ENCODE data around the gene PEAK1.

Gene PEAK1

GRCh38 chr15:77355321-77355720 is 64.6 kb downstream of the PEAK1 start:
- DNase-seq: no peak

GRCh38 chr15:77354063-77354462 is 65.8 kb downstream of the PEAK1 start:
- no peak for DNase-seq

DNA sequence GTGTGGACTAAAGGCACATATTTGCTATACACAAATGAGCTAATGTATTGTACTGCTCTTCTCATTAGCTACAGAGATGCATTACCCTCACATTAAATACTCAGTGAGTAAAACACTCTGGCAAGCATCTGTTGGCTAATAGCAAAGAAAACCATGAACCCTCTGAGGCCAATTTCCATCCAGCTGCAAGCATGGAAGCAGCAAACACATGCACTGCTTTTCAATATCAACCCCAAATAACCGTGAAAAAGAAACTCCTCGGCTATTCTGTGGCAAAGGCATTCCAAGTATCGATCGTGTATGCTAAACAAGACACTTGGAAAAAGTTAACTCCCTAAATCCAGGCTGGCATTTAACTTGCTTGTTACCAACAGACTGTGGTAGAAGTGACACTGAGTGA is 67.0 kb downstream of the PEAK1 start:
- no peak for DNase-seq

GRCh38 chr15:77350792-77351191 is 69.1 kb downstream of the PEAK1 start:
- DNase-seq: no peak

DNA sequence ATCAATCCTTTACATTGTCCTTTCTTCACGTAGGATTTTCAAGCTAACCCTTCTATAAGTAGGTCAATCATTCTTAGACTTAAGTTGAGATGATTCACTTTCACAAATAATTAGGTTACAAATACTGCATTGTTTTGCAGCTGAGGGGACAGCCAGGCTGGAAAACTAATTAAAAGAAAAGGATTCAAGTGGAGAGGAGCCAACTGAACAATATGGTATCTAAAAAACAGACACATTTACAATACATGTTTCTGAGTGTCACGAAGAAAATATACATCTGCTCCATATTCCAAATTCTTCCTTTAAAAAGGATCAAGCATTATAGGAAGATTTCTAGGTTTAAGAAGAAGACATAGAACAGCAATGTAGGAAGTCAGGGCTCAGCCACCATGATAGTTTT is 70.2 kb downstream of the PEAK1 start:
- DNase-seq: no peak

- DNase-seq: no peak
Observed at GRCh38 chr15:77348511-77348910, 71.4 kb downstream of the PEAK1 start.

DNA sequence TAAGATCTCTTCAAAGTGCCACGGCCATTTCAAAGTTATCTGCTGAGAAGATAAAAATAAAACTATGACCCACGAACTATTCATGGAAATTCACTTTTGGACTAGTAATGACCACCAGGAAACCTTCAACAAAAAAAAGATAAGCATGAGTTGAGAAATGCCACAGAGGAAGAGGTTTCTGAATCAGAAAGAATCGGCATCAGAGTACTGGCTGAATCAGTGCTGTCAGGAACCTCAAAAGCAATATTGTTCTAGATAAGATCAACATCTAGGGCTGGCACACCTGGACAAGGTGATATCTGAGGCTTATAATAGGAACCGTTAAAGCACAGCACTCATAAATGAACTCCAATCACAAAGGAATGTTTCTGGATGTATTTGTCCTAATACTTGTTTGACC is 72.7 kb downstream of the PEAK1 start:
- DNase-seq: no peak

DNA sequence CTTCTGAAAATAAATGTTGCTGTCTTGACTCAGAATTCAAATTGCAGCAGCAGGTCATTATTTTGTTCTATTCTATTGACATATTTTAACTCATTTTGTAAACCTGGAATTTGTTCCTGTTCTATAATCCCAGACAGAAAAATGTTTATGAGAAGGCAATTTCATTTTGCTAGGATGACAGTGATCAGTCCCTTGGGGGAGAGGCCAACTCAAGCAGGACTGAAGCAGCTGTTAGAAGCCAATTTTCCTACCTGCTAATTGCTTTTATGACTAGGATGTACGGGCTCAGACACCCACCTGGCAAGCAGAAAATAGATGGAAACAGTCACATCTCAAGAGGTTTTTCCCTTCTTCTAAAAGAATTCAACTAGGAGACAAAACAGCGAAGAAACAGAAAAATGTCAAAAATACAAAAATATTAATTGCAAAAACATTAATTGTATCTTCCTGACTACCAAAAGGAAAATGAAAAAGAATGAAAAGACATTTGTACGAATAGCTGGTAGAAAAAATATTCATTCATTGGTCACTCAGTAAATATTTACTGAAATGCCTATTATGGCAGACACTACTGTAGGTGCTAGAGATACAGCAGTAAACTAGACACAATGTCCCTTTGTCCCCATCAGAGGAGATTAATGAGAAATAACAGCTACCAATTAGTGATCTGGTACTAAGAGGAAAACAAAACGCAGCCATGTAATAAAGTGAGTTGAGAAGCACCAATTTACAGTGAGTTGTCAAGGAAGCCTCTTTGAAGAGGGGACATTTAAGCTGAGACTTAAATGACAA is 73.5 kb downstream of the PEAK1 start:
- DNase-seq: no peak

GRCh38 chr15:77342807-77343206 is 77.1 kb downstream of the PEAK1 start:
- DNase-seq: no peak

DNA sequence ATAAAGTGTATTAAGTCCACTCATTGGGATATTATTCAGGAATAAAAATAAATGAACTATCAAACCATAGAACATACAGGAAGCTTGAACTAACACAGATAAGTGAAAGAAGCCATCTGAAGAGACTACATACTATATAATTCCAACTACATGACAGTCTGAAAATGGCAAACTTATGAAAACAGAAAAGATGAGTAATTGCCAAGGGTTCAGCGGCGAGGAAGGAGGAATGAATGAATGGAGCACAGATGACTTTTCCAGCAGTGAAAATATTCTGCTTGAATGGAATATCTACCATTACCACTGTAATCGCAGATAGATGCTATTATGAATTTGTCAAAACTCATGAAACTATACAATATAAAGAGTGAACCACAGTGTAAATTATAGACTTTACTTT is 79.7 kb downstream of the PEAK1 start:
- DNase-seq: no peak

DNA sequence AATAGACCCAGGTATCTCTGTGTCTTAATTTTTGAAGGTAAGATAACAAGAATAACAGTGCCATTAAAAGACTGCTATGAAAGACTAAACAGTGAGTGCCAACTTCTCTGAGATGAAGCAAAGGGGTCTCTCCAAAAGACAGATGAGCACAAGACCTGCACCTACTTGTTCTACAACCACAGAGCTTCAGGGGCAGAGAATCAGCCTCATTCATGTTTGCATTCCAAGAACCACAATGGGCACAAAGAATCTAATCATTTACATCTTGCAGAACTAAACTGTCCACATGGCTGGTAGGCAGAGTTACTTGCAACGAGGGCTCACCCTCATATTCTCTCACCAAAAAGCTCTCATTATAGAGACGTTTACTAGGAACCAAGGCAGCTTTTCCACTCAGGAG is 83.9 kb downstream of the PEAK1 start:
- no peak for DNase-seq

- no peak for DNase-seq
Observed at GRCh38 chr15:77335298-77335697, 84.6 kb downstream of the PEAK1 start.

DNA sequence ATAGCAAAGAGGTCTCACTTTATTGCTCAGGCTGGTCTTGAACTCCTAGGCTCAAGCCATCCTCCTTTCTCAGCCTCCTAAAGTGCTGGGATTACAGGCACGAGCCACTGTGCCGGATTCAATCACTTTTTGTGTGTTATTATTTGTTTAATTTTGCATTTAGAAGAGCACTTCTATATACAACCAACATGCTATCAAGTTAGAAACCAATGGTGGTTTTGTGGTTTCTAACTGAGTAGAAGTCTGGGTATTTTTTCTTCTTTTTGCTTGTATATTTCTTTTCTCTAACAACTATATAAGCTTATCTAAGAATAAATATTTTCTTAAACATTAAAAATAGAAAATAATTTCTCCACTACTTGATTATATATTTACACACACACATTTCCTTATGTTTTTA is 86.7 kb downstream of the PEAK1 start:
- no peak for DNase-seq

DNA sequence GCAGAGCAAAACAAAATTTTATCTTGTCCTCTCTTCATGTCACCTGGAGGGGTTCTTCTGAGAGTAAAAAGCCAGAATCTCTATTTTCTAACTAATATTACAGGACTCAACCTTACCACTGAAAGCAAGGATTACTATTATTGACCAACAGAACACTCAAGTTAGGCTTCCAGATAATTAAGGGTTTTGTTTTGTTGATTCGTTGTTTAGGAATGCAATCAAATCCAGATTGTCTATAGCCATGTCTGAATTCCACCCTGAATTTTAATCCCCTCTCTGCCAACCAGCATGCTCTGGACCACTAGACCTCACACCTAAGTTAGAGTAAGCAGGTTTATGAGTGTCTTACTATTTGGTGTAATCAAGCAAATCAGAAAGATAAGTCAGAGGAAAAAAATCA is 90.7 kb downstream of the PEAK1 start:
- DNase-seq: no peak

- no peak for DNase-seq
Observed at GRCh38 chr15:77327844-77328529, 91.9 kb downstream of the PEAK1 start.

DNA sequence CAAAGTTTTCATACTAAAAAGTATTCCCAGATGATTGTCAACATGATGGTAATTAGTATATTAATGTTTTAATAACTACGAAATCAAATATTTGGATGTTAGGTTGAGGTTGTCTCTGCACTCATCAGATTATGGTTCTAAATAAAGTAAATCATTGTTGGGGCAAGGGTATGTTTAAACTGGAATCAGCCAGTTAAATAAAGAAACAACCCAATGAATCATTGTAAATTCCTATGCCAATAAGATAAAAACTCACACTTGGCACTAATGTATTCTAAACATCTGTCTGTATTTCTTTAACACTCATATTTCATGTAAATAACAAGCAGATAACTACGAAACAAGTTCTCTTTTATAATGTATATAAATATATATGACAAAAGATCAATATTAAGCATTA is 92.7 kb downstream of the PEAK1 start:
- DNase-seq: no peak

- DNase-seq: no peak
Observed at GRCh38 chr15:77326366-77326765, 93.5 kb downstream of the PEAK1 start.

DNA sequence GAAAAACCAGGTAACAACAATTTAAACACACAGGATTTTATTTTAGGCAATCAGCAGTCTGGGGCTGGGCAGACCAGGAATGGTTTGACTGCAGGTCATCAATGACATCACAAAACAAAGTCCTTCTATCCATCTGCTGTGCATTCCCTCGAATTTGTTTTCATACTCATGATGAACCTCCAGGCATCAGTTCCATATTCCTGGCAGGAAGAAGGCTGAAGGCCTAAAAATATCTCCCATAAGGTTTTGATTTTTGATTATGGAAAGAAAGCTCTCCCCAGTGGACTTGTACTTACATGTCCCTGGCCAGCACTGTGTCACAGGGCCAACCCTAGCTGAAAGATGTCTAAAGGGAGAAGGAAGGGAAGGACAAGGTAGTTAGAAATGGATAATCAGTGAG is 107.4 kb downstream of the PEAK1 start:
- no peak for DNase-seq

GRCh38 chr15:77311618-77312398 is 108.1 kb downstream of the PEAK1 start:
- DNase-seq: no peak

DNA sequence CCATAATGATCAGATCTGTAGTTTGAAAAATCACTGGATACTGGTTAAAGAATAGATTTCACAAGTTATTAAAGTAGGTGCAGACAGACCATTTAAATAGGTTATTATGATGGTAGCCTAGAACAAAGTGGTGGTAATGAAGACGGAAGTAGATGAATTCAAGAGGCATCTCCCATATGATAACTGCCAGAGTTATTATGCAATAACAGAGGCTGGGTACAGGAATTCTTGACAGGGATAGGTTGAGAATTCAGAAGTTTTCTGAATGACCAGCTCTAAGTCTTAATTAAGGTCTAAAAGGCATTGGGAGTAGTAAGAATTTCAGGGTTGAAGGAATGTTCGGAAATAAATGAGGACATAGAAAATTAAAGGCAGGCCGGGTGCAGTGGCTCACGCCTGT is 108.9 kb downstream of the PEAK1 start:
- no peak for DNase-seq

DNA sequence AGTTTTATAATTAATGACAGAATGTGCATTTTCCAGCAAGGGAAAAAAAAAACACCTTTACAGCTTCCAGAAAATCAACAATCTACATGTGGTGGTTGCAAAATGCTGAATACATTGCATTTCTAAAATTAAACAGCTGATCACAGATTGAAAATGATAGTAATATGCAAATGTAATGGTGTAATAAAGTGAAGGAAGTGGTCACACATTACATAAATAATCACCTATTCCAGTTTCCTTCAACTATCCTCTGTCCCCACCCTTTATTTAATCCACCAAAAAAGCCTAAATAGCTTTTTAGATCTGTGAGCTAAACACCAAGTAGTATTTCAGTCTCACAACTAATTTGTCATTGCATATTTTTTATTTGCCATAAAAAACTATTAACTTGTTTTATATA is 110.5 kb downstream of the PEAK1 start:
- no peak for DNase-seq

- DNase-seq: no peak
Observed at GRCh38 chr15:77305953-77306352, 114.0 kb downstream of the PEAK1 start.

DNA sequence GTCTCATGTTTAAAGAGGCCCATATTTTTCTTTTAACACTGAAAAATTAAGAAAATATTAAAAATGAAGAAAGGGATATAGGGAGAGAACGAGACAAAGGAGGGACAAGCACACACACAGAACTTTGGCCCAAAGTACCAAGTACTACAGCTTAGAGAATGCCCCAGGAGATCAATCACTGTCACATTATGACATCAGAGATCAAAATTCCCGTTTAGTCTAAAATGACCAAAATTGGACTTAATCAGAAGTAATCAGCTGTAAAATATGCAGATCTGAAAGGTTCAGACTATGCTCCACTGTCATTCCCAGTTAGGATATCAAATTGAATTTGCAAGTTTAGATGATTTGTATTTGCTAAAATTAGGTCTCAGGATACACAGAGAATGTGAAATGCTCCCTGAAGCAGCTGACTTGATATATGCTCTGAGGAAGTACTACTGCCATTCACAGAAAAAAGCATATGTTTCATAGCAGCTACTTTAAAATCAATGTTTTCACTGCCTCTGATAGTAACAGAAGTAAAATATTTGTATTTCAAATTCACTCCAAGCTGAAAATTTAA is 123.0 kb downstream of the PEAK1 start:
- no peak for DNase-seq

DNA sequence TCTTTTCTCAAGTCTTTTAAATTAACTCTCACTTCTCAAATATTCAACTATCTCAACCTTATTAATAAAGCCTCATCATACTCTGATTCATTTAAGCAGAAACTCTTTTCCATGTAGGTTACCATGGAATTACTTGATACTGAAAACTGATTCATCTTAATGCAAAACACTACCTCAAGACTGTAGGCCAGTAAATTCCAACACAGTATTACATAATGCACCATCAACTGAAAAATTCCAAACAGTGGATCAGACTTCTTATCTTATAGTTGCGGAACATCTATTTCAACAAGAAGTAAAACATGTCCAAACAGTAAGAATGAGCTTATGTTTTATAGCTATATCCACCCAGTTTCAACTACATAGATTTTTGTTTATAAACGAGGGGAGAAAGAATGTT is 124.5 kb downstream of the PEAK1 start:
- DNase-seq: no peak
